Fibroblast of lung (primary cell): ENCODE results near the gene UTP11. TPM values are rescaled to one million over a fixed set of nuclear protein-coding genes. Genes with fewer than 3 reads are reported as not detected.

ENCODE experiments used
- DNase-seq, 2 donors: peaks; one replicate each; pipeline versions ENCODE4 v3.0.0 to v3.0.0-alpha.2; 2010; ENCODE audit warnings: low read depth in 2 of 2
- H2AFZ ChIP-seq: 2 replicates; pipeline ENCODE4 v1.5.1; 2012; ENCODE audit warnings: low read length, control low read depth, inconsistent platforms
- H3K27ac ChIP-seq: 2 replicates; pipeline ENCODE4 v1.5.1; 2011; ENCODE audit warnings: low read length, control low read depth; ENCODE audit not compliant: insufficient read depth
- H3K27me3 ChIP-seq: 2 replicates; pipeline ENCODE4 v1.5.1; 2011; ENCODE audit warnings: mild to moderate bottlenecking, low read length; ENCODE audit not compliant: control insufficient read depth, insufficient read depth
- H3K36me3 ChIP-seq: 2 replicates; pipeline ENCODE4 v1.5.1; 2011; ENCODE audit warnings: low read length; ENCODE audit not compliant: control insufficient read depth, insufficient read depth
- H3K4me1 ChIP-seq: 2 replicates; pipeline ENCODE4 v1.5.1; 2011; ENCODE audit warnings: low read length; ENCODE audit not compliant: control insufficient read depth, insufficient read depth; ENCODE audit errors: extremely low read depth
- H3K4me2 ChIP-seq: 2 replicates; pipeline ENCODE4 v1.5.1; 2011; ENCODE audit warnings: low read length, control low read depth; ENCODE audit not compliant: insufficient read depth; ENCODE audit errors: extremely low read depth
- H3K4me3 ChIP-seq, 4 experiments: fragments of 200-600 bp in 1 of 4; sonication (generic) in 1 of 4; replicated peaks in 1 of 4; 2 replicates each; pipeline ENCODE4 v1.5.1; 2011 to 2016; ENCODE audit warnings: low read length in 4 of 4, low read depth in 3 of 4, mild to moderate bottlenecking in 3 of 4, control low read depth in 2 of 4, inconsistent platforms in 1 of 4, mixed read lengths in 1 of 4; ENCODE audit not compliant: insufficient read depth in 1 of 4; ENCODE audit errors: control extremely low read depth in 1 of 4
- H3K79me2 ChIP-seq: 2 replicates; pipeline ENCODE4 v1.5.1; 2012; ENCODE audit warnings: mild to moderate bottlenecking, low read length, inconsistent platforms; ENCODE audit not compliant: control insufficient read depth, insufficient read depth
- H3K9ac ChIP-seq: 2 replicates; pipeline ENCODE4 v1.5.1; 2011; ENCODE audit warnings: mild to moderate bottlenecking, low read length, control low read depth; ENCODE audit not compliant: insufficient read depth
- H3K9me3 ChIP-seq: 2 replicates; pipeline ENCODE4 v1.5.1; 2012; ENCODE audit warnings: low read depth, low read length; ENCODE audit not compliant: control insufficient read depth, insufficient read depth
- H4K20me1 ChIP-seq: 2 replicates; pipeline ENCODE4 v1.5.1; 2011; ENCODE audit warnings: low read length; ENCODE audit not compliant: control insufficient read depth, insufficient read depth; ENCODE audit errors: extremely low read depth
- EZH2 ChIP-seq: IDR thresholded peaks from 2 replicates; pipeline ENCODE4 v1.5.1; 2012; ENCODE audit warnings: low read length, control low read depth, mild to moderate bottlenecking; ENCODE audit errors: missing control alignments
- polyA plus RNA-seq, 2 donors: library from polyadenylated mRNA; depleted of rRNA in 1 of 2; stranded (reverse) in 1 of 2; unstranded in 1 of 2; fragments of >200 nt; gene quantifications; 2 replicates each; pipeline ENCODE4 v1.2.1, GENCODE V29; 2011 to 2012; ENCODE audit warnings: missing spikeins in 1 of 2
- total RNA-seq: library from RNA; depleted of rRNA; stranded (reverse); fragments of >200 nt; gene quantifications from 2 replicates; pipeline ENCODE4 v1.2.1, GENCODE V29; 2014
- TF ChIP-seq, protein P1 (sequence below), 2 donors: IDR thresholded peaks in 1 of 2; conservative IDR thresholded peaks in 1 of 2; 1 replicate in 1 of 2; 2 replicates in 1 of 2; pipeline ENCODE4 v1.5.1; 2011 to 2012; ENCODE audit warnings: low read length in 2 of 2, control low read depth in 1 of 2, inconsistent platforms in 1 of 2, low read depth in 1 of 2, mild to moderate bottlenecking in 1 of 2

UTP11 gene
- total and polyA plus RNA-seq, 2 donors (not counting 1 experiment from before 2014, with no cell fraction given), result 34.8 to 56.5 TPM

GRCh38 chr1:38059635-38060250 lies 47.2 kb downstream of the UTP11 start:
- Histone ChIP-seq H3K79me2 (no peaks in the 10 kb centered on the region), H2AFZ (no peak overlapping the region), H3K27me3 (no peaks in the 10 kb centered on the region), H3K9me3 (no peaks in the 10 kb centered on the region), H3K4me2 (no peak overlapping the region), H3K36me3 (no peaks in the 10 kb centered on the region), H4K20me1 (no peaks in the 10 kb centered on the region), H3K27ac (no peak overlapping the region), H3K4me3 (no peak overlapping the region), H3K4me1 (no peaks in the 10 kb centered on the region), H3K9ac (no peak overlapping the region)
- no peak for TF ChIP-seq EZH2
- TF ChIP-seq, protein P1, sequence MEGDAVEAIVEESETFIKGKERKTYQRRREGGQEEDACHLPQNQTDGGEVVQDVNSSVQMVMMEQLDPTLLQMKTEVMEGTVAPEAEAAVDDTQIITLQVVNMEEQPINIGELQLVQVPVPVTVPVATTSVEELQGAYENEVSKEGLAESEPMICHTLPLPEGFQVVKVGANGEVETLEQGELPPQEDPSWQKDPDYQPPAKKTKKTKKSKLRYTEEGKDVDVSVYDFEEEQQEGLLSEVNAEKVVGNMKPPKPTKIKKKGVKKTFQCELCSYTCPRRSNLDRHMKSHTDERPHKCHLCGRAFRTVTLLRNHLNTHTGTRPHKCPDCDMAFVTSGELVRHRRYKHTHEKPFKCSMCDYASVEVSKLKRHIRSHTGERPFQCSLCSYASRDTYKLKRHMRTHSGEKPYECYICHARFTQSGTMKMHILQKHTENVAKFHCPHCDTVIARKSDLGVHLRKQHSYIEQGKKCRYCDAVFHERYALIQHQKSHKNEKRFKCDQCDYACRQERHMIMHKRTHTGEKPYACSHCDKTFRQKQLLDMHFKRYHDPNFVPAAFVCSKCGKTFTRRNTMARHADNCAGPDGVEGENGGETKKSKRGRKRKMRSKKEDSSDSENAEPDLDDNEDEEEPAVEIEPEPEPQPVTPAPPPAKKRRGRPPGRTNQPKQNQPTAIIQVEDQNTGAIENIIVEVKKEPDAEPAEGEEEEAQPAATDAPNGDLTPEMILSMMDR (conservative IDR thresholded peaks at IDR 0.05 in 1 of 2, IDR thresholded peaks at IDR 0.05 in 1 of 2; ENCODE audit: low read depth in 1 of 2, low read length in 2 of 2), result no peak
- DNase-seq, result no peak

- H3K9ac ChIP-seq, result no peak overlapping the region
- H3K4me1 ChIP-seq, result no peaks in the 10 kb centered on the region
- H3K9me3 ChIP-seq, result no peaks in the 10 kb centered on the region
- H3K36me3 ChIP-seq, result no peaks in the 10 kb centered on the region
- H2AFZ ChIP-seq, result no peak overlapping the region
- no peaks in the 10 kb centered on the region for H3K27me3 ChIP-seq
- TF ChIP-seq, protein P1 (conservative IDR thresholded peaks at IDR 0.05 in 1 of 2, IDR thresholded peaks at IDR 0.05 in 1 of 2; ENCODE audit: low read depth in 1 of 2, low read length in 2 of 2), result no peak
- no peak for TF ChIP-seq EZH2
- H3K4me3 ChIP-seq, result no peak overlapping the region
- no peaks in the 10 kb centered on the region for H3K79me2 ChIP-seq
- no peak for DNase-seq
- no peaks in the 10 kb centered on the region for H4K20me1 ChIP-seq
- H3K27ac ChIP-seq, result no peak overlapping the region
- no peak overlapping the region for H3K4me2 ChIP-seq
These were observed 48.0 kb downstream of the UTP11 start for GRCh38 chr1:38060498-38060897.

GRCh38 chr1:38061290-38061689 lies 48.8 kb downstream of the UTP11 start:
- H2AFZ ChIP-seq, result no peak overlapping the region

More at GRCh38 chr1:38061290-38061689, 48.8 kb downstream of the UTP11 start:
- H3K27ac ChIP-seq, result no peak overlapping the region
- no peaks in the 10 kb centered on the region for H3K9me3 ChIP-seq
- H3K27me3 ChIP-seq, result no peaks in the 10 kb centered on the region
- no peak overlapping the region for H3K9ac ChIP-seq
- no peaks in the 10 kb centered on the region for H4K20me1 ChIP-seq
- H3K4me3 ChIP-seq, result no peak overlapping the region
- no peaks in the 10 kb centered on the region for H3K36me3 ChIP-seq
- H3K4me1 ChIP-seq, result no peaks in the 10 kb centered on the region
- no peaks in the 10 kb centered on the region for H3K79me2 ChIP-seq
- DNase-seq, result no peak
- no peak for TF ChIP-seq EZH2
- TF ChIP-seq, protein P1 (conservative IDR thresholded peaks at IDR 0.05 in 1 of 2, IDR thresholded peaks at IDR 0.05 in 1 of 2; ENCODE audit: low read depth in 1 of 2, low read length in 2 of 2), result no peak
- H3K4me2 ChIP-seq, result no peak overlapping the region
